Left forelimb (tissue), 1 donor: ENCODE measurements around the gene PLCXD1.
"Not testable (repeated sequence)": the region's sequence is repeated elsewhere in the genome, so short reads cannot be mapped to it uniquely, and the experiment has no call there.

ENCODE experiments used
- DNase-seq: peaks from one replicate; pipeline ENCODE4 v3.0.0-alpha.2; 2018; ENCODE audit warnings: low spot score

The PLCXD1 gene

GRCh38 chrX:351324-351641 lies 70.1 kb downstream of the PLCXD1 start:
- DNase-seq, result not testable (repeated sequence)

- DNase-seq, result no peak
Measured at GRCh38 chrX:351736-352135, 70.6 kb downstream of the PLCXD1 start.

GRCh38 chrX:352181-352580 lies 71.0 kb downstream of the PLCXD1 start:
- DNase-seq, result no peak

- DNase-seq, result no peak
Measured at GRCh38 chrX:352582-353314, 71.6 kb downstream of the PLCXD1 start.
